Left ventricle myocardium inferior (tissue), 1 donor: ENCODE measurements around the gene OR52M1. TPM values are rescaled to one million over a fixed set of nuclear protein-coding genes. Genes with fewer than 3 reads are reported as not detected.

Experiments used
- DNase-seq: peaks from one replicate; pipeline ENCODE4 v3.0.0-alpha.2; 2020
- H3K27ac ChIP-seq: fragments of 200-600 bp; replicated peaks from 2 replicates; pipeline ENCODE4 v1.8.0; 2021
- H3K27me3 ChIP-seq: fragments of 200-600 bp; 2 replicates; pipeline ENCODE4 v1.8.0; 2021; ENCODE audit warnings: low read depth
- H3K36me3 ChIP-seq: fragments of 200-600 bp; 2 replicates; pipeline ENCODE4 v1.8.0; 2021
- H3K4me1 ChIP-seq: fragments of 200-600 bp; 2 replicates; pipeline ENCODE4 v1.8.0; 2021
- H3K4me3 ChIP-seq: fragments of 200-600 bp; 2 replicates; pipeline ENCODE4 v1.8.0; 2021; ENCODE audit warnings: mild to moderate bottlenecking, moderate library complexity
- H3K9me3 ChIP-seq: fragments of 200-600 bp; replicated peaks from 2 replicates; pipeline ENCODE4 v1.8.0; 2021
- intact Hi-C: fragments of 100-400 bp; cut with micrococcal nuclease; formaldehyde crosslinking; loops from one replicate; pipeline ENCODE4 v1.11.0; 2022
- total RNA-seq: library from RNA; stranded (reverse); fragmentation: NEBNext Ultra II Directional; extraction: Animal tissue kit (Norgen Biotek cat#: 25700); gene quantifications from one replicate; pipeline ENCODE4 v1.2.1, GENCODE V29; 2021
- TF ChIP-seq, protein P1 (sequence below): fragments of 200-600 bp; IDR thresholded peaks from 2 replicates; pipeline ENCODE4 v1.8.0; 2021; ENCODE audit warnings: antibody characterized with exemption, mild to moderate bottlenecking, borderline replicate concordance
- donor health status: DM: no; HTN: yes; CAD: no; lungs with severe emphysema.

The OR52M1 gene
- total RNA-seq, 1 donor from 2014 or later, result not detected

DNA sequence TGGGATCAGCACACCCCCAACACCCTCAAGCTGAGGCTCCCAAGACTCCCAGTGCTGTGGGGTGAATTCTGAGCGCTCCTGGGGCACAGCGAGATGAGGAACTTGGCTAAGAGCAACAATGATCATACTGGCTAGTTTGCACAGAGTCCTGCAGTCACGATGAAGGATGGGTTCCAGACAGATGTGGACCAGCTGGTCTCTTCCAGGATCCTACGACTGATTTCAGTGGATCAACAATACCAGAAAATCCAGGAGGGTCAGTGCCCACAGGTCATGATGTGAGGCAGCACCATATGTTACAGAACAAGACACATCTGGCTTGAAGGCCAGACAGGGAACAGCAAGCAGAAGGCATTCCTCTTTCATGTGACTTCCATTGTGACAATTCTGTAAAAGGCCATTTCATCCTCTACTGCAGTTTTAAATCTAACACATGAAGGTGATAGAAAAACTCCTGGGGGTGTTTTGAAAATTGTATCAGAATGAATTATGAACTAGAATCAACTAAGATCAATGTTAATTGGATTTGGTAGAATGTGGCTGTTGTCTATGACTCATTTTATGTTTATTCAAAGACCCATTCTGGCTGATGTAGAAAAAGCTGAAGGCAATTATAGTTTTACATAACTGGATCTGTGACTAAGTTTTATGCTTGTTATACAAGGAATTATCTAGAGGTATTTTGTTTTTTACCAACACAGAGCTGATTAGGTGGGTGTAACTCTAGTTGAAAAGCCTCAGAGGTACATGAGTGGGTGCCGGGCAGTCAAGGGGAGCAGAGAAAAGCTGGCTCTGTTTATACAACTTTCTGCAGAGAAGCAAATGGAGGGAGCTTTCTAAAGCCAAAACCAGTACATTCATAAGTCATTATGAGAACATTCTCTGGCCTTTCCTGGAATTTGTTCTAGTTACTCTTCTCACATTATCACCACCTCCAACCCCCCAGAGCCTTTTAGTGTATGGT is 33.4 kb upstream of the OR52M1 start:
- TF ChIP-seq, protein P1, sequence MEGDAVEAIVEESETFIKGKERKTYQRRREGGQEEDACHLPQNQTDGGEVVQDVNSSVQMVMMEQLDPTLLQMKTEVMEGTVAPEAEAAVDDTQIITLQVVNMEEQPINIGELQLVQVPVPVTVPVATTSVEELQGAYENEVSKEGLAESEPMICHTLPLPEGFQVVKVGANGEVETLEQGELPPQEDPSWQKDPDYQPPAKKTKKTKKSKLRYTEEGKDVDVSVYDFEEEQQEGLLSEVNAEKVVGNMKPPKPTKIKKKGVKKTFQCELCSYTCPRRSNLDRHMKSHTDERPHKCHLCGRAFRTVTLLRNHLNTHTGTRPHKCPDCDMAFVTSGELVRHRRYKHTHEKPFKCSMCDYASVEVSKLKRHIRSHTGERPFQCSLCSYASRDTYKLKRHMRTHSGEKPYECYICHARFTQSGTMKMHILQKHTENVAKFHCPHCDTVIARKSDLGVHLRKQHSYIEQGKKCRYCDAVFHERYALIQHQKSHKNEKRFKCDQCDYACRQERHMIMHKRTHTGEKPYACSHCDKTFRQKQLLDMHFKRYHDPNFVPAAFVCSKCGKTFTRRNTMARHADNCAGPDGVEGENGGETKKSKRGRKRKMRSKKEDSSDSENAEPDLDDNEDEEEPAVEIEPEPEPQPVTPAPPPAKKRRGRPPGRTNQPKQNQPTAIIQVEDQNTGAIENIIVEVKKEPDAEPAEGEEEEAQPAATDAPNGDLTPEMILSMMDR, result no peak
- Histone ChIP-seq H3K27ac (no peak overlapping the region), H3K9me3 (no peaks in the 10 kb centered on the region), H3K27me3 (peaks cover 7% of the 10 kb centered on the region), H3K4me1 (no peaks in the 10 kb centered on the region), H3K36me3 (no peaks in the 10 kb centered on the region), H3K4me3 (no peak overlapping the region)
- intact Hi-C loops, result no loop called here
- no peak for DNase-seq

GRCh38 chr11:4514196-4514595 is 30.8 kb upstream of the OR52M1 start:
- Histone ChIP-seq H3K36me3 (no peaks in the 10 kb centered on the region), H3K27ac (no peak overlapping the region), H3K4me3 (no peak overlapping the region), H3K27me3 (peaks cover 7% of the 10 kb centered on the region), H3K9me3 (no peaks in the 10 kb centered on the region), H3K4me1 (no peaks in the 10 kb centered on the region)
- TF ChIP-seq, protein P1, result no peak
- intact Hi-C loops, result no loop called here
- no peak for DNase-seq

DNA sequence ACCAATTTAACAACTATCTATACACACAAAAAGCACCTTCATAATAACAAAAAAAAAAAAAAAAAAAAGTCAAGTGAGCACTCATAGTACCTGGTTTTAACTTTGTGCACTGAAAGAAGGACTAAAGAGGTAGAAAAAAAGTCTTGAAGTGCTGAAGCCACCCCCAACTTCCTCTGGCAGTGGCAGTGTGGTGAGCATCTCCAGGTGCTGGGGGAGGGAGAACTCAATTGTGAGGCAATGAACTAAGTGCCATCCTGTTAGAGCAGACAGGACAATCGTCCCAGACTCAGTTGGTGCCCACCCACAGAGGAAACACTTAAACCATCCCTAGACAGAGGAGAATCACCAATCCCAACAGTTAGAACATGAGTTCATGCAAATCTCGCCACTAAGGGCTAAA is 22.7 kb upstream of the OR52M1 start:
- Histone ChIP-seq H3K9me3 (no peaks in the 10 kb centered on the region), H3K27ac (no peak overlapping the region), H3K27me3 (peaks cover 49% of the 10 kb centered on the region), H3K4me1 (no peaks in the 10 kb centered on the region), H3K36me3 (no peaks in the 10 kb centered on the region), H3K4me3 (no peak overlapping the region)
- intact Hi-C loops, result no loop called here
- TF ChIP-seq, protein P1, result no peak
- no peak for DNase-seq

DNA sequence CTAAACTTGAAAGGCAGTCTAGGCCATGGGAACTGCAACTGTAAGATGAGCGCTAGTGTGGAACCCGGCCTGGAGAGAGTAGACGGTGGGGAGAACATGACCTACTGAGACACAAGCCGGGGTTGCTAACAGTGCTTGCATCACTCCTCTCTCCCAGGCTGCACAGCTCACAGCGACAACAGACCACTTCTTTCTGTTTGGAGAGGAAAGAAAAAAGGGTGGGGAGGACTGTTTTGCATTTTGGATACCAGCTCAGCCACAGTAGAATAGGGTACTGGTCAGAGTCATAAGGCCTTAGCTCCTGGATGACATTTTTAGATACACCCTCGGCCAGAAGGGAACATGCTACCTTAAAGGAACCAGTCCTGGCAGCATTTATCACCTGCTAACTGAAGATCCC is 22.2 kb upstream of the OR52M1 start:
- intact Hi-C loops, result no loop called here
- DNase-seq, result no peak
- no peak overlapping the region for H3K4me3 ChIP-seq

DNA sequence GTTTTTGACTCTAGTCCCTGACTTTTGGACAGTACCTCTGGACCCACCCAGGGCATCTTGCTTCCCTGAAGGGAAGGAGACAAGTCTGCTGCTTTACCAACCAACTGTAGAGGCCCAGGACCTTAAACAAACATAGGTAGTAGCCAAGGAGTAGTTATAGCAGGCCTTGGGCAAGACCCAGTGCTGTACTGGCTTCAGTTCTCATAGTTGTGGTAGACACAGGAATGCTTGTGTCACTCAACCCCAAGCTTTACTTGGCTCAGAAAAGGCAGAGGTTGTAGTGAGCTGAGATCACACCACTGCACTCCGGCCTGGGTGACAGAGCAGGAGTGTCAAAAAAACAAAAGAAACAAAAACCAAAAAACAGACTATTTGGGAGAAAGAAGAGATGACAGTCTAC is 21.3 kb upstream of the OR52M1 start:
- H3K4me3 ChIP-seq, result no peak overlapping the region
- no peaks in the 10 kb centered on the region for H3K4me1 ChIP-seq
- DNase-seq, result no peak
- peaks cover 58% of the 10 kb centered on the region for H3K27me3 ChIP-seq
- H3K27ac ChIP-seq, result no peak overlapping the region
- no peaks in the 10 kb centered on the region for H3K9me3 ChIP-seq
- TF ChIP-seq, protein P1, result no peak
- no peaks in the 10 kb centered on the region for H3K36me3 ChIP-seq
- intact Hi-C loops, result no loop called here

More for the DNA sequence above, 22.2 kb upstream of the OR52M1 start:
- Histone ChIP-seq H3K4me1 (no peaks in the 10 kb centered on the region), H3K9me3 (no peaks in the 10 kb centered on the region), H3K36me3 (no peaks in the 10 kb centered on the region), H3K27me3 (peaks cover 49% of the 10 kb centered on the region), H3K27ac (no peak overlapping the region)
- TF ChIP-seq, protein P1, result no peak
